ENCODE measurements around the gene KRCC1. TPM values are rescaled to one million over a fixed set of nuclear protein-coding genes. Genes with fewer than 3 reads are reported as not detected.
A peak's percentile ranks its signal among the peaks of the same experiment; 100 is the strongest.

Gene KRCC1
- total and polyA plus RNA-seq, 2 experiments from 2014 or later = 10.3 to 12.5 TPM

DNA sequence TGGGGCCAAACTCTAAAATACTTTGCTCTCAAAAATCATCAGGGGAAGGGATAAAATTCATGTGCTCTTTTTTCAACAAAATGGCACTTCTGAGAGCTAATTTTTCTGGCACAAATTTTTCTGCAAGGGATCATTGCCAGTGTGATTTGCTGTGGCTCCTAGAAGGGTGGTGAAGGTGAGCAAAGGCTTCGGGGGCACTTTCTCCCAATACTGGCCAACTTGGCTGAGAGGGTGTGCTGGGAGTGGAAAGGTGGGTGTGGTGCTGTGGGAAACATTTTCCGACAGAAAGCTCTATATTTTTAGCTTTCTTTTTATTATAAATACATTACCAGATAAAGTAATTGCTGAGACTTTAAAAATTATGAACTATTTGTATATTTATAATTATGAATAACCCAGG lies 12.5 kb upstream of the KRCC1 start:
- peak overlapping the region; percentile 94 for H2AFZ ChIP-seq
- ATAC-seq = no peak
- no peak overlapping the region for H3K27ac ChIP-seq (ENCODE audit: low read depth)

More for the DNA sequence above, 12.5 kb upstream of the KRCC1 start:
- no peak for TF ChIP-seq NANOG (IDR thresholded peaks at IDR 0.05; ENCODE audit: borderline replicate concordance)
- no peak for TF ChIP-seq CREB1 (CRISPR knock-in tag; IDR thresholded peaks at IDR 0.05; ENCODE audit: low read depth)
- no peak for TF ChIP-seq ZNF331 (CRISPR knock-in tag; IDR thresholded peaks at IDR 0.05; ENCODE audit: low read depth)
- no peak for TF ChIP-seq STAT1 (IDR thresholded peaks at IDR 0.05; ENCODE audit: unreplicated experiment)
- TF ChIP-seq EZH2 (IDR thresholded peaks at IDR 0.05; ENCODE audit: low read depth, unreplicated experiment) = no peak
- no peak for TF ChIP-seq POLR2AphosphoS5 (IDR thresholded peaks at IDR 0.05; ENCODE audit: low read depth)
- TF ChIP-seq, protein P1, sequence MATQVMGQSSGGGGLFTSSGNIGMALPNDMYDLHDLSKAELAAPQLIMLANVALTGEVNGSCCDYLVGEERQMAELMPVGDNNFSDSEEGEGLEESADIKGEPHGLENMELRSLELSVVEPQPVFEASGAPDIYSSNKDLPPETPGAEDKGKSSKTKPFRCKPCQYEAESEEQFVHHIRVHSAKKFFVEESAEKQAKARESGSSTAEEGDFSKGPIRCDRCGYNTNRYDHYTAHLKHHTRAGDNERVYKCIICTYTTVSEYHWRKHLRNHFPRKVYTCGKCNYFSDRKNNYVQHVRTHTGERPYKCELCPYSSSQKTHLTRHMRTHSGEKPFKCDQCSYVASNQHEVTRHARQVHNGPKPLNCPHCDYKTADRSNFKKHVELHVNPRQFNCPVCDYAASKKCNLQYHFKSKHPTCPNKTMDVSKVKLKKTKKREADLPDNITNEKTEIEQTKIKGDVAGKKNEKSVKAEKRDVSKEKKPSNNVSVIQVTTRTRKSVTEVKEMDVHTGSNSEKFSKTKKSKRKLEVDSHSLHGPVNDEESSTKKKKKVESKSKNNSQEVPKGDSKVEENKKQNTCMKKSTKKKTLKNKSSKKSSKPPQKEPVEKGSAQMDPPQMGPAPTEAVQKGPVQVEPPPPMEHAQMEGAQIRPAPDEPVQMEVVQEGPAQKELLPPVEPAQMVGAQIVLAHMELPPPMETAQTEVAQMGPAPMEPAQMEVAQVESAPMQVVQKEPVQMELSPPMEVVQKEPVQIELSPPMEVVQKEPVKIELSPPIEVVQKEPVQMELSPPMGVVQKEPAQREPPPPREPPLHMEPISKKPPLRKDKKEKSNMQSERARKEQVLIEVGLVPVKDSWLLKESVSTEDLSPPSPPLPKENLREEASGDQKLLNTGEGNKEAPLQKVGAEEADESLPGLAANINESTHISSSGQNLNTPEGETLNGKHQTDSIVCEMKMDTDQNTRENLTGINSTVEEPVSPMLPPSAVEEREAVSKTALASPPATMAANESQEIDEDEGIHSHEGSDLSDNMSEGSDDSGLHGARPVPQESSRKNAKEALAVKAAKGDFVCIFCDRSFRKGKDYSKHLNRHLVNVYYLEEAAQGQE (IDR thresholded peaks at IDR 0.05; ENCODE audit: unreplicated experiment) = no peak
- no peak for TF ChIP-seq JUNB (IDR thresholded peaks at IDR 0.05; ENCODE audit: unreplicated experiment)
- TF ChIP-seq ZNF114 (CRISPR knock-in tag; IDR thresholded peaks at IDR 0.05) = no peak
- TF ChIP-seq, protein P2, sequence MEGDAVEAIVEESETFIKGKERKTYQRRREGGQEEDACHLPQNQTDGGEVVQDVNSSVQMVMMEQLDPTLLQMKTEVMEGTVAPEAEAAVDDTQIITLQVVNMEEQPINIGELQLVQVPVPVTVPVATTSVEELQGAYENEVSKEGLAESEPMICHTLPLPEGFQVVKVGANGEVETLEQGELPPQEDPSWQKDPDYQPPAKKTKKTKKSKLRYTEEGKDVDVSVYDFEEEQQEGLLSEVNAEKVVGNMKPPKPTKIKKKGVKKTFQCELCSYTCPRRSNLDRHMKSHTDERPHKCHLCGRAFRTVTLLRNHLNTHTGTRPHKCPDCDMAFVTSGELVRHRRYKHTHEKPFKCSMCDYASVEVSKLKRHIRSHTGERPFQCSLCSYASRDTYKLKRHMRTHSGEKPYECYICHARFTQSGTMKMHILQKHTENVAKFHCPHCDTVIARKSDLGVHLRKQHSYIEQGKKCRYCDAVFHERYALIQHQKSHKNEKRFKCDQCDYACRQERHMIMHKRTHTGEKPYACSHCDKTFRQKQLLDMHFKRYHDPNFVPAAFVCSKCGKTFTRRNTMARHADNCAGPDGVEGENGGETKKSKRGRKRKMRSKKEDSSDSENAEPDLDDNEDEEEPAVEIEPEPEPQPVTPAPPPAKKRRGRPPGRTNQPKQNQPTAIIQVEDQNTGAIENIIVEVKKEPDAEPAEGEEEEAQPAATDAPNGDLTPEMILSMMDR (conservative IDR thresholded peaks at IDR 0.05; ENCODE audit: low read depth in 2 of 2) = no peak
- no peak for TF ChIP-seq ZNF462 (CRISPR knock-in tag; IDR thresholded peaks at IDR 0.05)
- Histone ChIP-seq H3K4me1 (ENCODE audit: insufficient read depth) (peaks cover 17% of the 10 kb centered on the region), H3K27me3 (ENCODE audit: insufficient read depth) (no peaks in the 10 kb centered on the region), H3K36me3 (ENCODE audit: insufficient read depth) (no peaks in the 10 kb centered on the region), H3F3A (replicated peaks; ENCODE audit: low read depth) (no peaks in the 10 kb centered on the region), H3K79me2 (replicated peaks; ENCODE audit: insufficient read depth) (no peaks in the 10 kb centered on the region), H3K9me2 (ENCODE audit: insufficient read depth) (no peaks in the 10 kb centered on the region), H3K4me3 (no peak overlapping the region), H3K4me2 (no peak overlapping the region), H4K20me1 (replicated peaks; ENCODE audit: insufficient read depth) (no peaks in the 10 kb centered on the region)
- DNase-seq (ENCODE audit: low spot score) = no peak
- Mint-ChIP-seq H3K36me3 (ENCODE audit: low read depth) (no peaks in the 10 kb centered on the region; the same call in 2 of the 3 replicates), H3K4me3 (no peak overlapping the region), H3K27me3 (ENCODE audit: insufficient read depth, low read depth, poor library complexity) (peaks cover 2% of the 10 kb centered on the region), H3K9me3 (peaks cover 2% of the 10 kb centered on the region), H3K4me1 (peaks cover 26% of the 10 kb centered on the region), H3K27ac (no peak overlapping the region)

Measured in GM23338 (cell line).